IPS-20b (cell line): ENCODE results near the gene CENPT.
"Not testable (repeated sequence)": the region's sequence is repeated elsewhere in the genome, so short reads cannot be mapped to it uniquely, and the experiment has no call there.

Source experiments
- H3K27ac ChIP-seq: one replicate; pipeline ENCODE4 v1.5.1; 2013; ENCODE audit warnings: low read length
- H3K27me3 ChIP-seq: 2 replicates; pipeline ENCODE4 v1.6.1; 2013; ENCODE audit warnings: mild to moderate bottlenecking, low read length, inconsistent platforms; ENCODE audit not compliant: insufficient read depth
- H3K36me3 ChIP-seq: 2 replicates; pipeline ENCODE4 v1.6.1; 2013; ENCODE audit warnings: low read depth, mild to moderate bottlenecking, inconsistent platforms, low read length, moderate library complexity; ENCODE audit not compliant: insufficient read depth
- H3K4me1 ChIP-seq: 2 replicates; pipeline ENCODE4 v1.6.1; 2013; ENCODE audit warnings: mild to moderate bottlenecking, control low read depth, inconsistent platforms, low read length, moderate library complexity; ENCODE audit not compliant: insufficient read depth
- H3K4me3 ChIP-seq: 2 replicates; pipeline ENCODE4 v1.5.1; 2013; ENCODE audit warnings: mild to moderate bottlenecking, low read length, inconsistent platforms
- H3K9ac ChIP-seq: 2 replicates; pipeline ENCODE4 v1.6.1; 2013; ENCODE audit warnings: low read depth, mild to moderate bottlenecking, inconsistent platforms, low read length, moderate library complexity
- H3K9me3 ChIP-seq: 2 replicates; pipeline ENCODE4 v1.6.1; 2013; ENCODE audit warnings: mild to moderate bottlenecking, low read depth, low read length, inconsistent platforms; ENCODE audit not compliant: insufficient read depth

The CENPT gene

DNA sequence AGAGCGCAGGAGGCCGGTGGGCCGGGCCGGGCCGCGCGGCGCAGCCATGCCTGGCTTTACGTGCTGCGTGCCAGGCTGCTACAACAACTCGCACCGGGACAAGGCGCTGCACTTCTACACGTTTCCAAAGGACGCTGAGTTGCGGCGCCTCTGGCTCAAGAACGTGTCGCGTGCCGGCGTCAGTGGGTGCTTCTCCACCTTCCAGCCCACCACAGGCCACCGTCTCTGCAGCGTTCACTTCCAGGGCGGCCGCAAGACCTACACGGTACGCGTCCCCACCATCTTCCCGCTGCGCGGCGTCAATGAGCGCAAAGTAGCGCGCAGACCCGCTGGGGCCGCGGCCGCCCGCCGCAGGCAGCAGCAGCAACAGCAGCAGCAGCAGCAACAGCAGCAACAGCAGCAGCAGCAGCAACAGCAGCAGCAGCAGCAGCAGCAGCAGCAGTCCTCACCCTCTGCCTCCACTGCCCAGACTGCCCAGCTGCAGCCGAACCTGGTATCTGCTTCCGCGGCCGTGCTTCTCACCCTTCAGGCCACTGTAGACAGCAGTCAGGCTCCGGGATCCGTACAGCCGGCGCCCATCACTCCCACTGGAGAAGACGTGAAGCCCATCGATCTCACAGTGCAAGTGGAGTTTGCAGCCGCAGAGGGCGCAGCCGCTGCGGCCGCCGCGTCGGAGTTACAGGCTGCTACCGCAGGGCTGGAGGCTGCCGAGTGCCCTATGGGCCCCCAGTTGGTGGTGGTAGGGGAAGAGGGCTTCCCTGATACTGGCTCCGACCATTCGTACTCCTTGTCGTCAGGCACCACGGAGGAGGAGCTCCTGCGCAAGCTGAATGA lies 4.8 kb downstream of the CENPT start:
- no peaks in the 10 kb centered on the region for H3K36me3 ChIP-seq
- H3K27me3 ChIP-seq: no peaks in the 10 kb centered on the region
- peak overlapping the region; percentile 90 for H3K4me3 ChIP-seq
- H3K9ac ChIP-seq: peak overlapping the region; percentile 87; the same call in 1 of the 2 replicates
- H3K9me3 ChIP-seq: no peaks in the 10 kb centered on the region
- H3K27ac ChIP-seq: no peak overlapping the region
- peaks cover 33% of the 10 kb centered on the region for H3K4me1 ChIP-seq

DNA sequence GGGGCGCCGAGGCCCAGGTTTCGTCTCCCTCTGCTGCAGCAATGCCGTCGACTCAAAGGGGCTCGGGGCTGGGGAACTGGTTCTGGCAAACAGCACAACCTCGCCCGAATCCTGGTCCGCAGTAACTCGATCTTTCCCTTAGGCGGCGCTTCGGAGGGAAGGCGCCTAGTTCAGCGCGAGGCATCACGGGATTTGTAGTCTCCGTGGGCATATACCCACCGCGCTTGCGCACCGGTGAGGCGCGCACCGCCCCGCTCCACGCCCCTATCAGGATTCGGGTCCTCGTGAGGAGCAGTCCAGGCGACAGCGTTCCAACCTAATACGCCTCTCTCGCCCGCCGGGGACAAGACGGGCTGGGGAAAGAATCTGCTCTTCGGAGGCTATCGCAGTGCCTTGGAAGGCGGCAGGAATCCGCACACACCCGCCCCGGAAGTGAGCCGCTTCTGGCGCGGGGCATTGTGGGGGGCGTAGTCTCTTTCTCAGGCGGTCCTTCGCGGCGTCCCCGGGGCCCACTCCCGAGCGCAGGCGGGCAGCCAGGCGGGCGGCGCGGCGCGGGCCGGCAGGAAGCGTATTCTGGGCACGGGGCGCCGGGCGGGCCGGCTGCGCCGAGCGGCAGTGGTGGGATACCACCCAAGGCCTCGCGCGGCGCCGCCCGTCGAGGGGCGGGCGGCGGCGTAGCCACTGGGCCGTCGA lies 5.5 kb downstream of the CENPT start, which contains the start of gene THAP11:
TSS of gene THAP11 (plus strand) at position 505 of the 693 bp plus-strand sequence. CDS start 235 bp downstream, outside the sequence.
- H3K27me3 ChIP-seq: no peaks in the 10 kb centered on the region
- peak within 1 kb of the TSS; percentile 90 for H3K4me3 ChIP-seq

DNA sequence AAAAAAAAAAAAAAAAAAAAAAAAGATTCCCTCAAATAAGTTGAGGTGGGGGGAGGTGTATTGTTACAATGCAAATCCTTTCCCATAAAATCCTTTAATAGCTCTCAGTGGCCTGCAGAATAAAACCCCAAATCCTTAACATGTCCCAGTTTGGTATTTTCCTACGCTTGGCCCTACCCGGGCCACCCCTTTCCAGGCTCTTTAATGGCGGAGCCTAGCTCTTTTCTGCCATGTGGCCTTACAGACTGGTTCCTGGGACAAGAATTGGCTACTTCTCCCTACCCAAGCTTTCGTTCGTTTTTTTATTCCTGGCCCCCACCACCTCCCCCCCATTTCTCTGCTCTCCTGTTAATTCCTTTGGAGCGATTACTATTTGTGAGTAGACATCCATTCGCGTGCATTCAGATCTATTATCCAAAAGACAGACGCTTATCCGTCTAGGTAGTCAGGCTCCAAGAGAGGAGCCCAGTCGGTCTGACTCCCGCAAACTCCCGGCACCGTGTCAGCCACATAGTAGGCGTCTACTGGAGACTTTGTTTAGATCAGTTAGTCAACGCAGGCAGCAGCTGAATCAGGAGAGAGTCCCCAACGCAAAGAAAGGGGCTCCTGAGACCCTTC lies 6.2 kb downstream of the CENPT start:
- H3K27ac ChIP-seq: no peak overlapping the region
- no peaks in the 10 kb centered on the region for H3K9me3 ChIP-seq
- peak overlapping the region; percentile 87; the same call in 1 of the 2 replicates for H3K9ac ChIP-seq
- peak overlapping the region; percentile 90; the same call in 1 of the 2 replicates for H3K4me3 ChIP-seq
- no peaks in the 10 kb centered on the region for H3K27me3 ChIP-seq
- no peaks in the 10 kb centered on the region for H3K36me3 ChIP-seq
- peaks cover 32% of the 10 kb centered on the region for H3K4me1 ChIP-seq

More for the DNA sequence above, 5.5 kb downstream of the CENPT start, which contains the start of gene THAP11:
- Histone ChIP-seq H3K9me3 (no peaks in the 10 kb centered on the region), H3K4me1 (peaks cover 32% of the 10 kb centered on the region), H3K36me3 (no peaks in the 10 kb centered on the region), H3K27ac (peak within 1 kb of the TSS; percentile 73), H3K9ac (peak within 1 kb of the TSS; percentile 87)

DNA sequence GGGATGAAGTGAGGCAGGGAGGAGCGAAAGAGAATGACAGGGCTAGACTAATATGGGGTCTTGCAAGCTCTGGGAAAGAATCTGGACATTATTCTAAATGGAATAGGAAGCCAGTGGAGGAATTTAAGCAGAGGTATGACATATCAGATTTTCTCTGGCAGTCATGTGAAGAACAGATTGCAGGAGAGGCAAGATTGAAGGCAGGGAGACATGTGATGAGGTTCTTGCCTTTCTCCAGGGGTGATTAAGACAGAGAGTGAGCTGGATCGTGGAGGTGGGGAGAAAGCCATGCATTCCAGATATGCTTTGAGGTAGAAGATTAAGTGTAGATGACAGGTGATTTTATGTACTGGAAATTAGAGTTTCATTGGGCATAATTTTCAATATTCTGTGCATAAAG lies 9.7 kb downstream of the CENPT start:
- no peaks in the 10 kb centered on the region for H3K9me3 ChIP-seq
- H3K36me3 ChIP-seq: no peaks in the 10 kb centered on the region
- peaks cover 8% of the 10 kb centered on the region; the same call in 1 of the 2 replicates for H3K4me1 ChIP-seq
- no peak overlapping the region for H3K9ac ChIP-seq
- no peak overlapping the region for H3K4me3 ChIP-seq
- H3K27me3 ChIP-seq: no peaks in the 10 kb centered on the region
- no peak overlapping the region for H3K27ac ChIP-seq

DNA sequence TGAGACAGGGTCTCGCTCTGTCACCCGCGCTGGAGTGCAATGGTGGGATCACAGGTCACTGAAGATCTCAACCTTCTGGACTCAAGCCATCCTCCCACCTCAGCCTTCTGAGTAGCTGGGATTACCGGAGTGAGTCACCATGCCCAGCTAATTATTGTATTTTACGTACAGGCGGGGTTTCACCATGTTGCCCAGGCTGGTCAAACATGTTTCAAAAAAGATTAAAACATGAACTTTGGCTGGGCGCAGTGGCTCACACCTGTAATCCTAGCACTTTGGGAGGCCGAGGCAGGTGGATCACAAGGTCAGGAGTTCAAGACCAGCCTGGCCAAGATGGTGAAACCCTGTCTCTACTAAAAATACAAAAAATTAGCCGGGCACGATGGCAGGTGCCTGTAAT lies 10.3 kb downstream of the CENPT start:
- H3K9ac ChIP-seq, H3K4me1 ChIP-seq, H3K36me3 ChIP-seq, H3K9me3 ChIP-seq, H3K27ac ChIP-seq, H3K27me3 ChIP-seq, H3K4me3 ChIP-seq: not testable (repeated sequence)

DNA sequence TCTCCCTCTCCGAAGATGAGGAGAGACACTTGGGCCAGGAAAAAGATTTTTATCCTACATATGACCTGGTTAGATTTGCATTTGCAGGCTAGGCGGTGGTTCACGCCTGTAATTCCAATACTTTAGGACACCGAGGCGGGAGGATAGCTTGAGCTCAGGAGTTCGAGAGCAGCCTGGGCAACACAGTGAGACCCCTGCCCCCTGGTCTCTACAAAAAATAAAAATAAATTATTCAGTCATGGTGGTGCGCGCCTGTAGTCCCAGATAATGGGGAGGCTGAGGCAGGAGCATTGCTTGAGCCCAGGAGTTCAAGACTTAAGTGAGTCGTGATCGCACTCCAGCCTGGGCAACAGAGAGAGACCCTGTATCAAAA lies 13.3 kb downstream of the CENPT start:
- Histone ChIP-seq H3K4me1 (peaks cover 3% of the 10 kb centered on the region; the same call in 1 of the 2 replicates), H3K9ac (peak overlapping the region; percentile 86; the same call in 1 of the 2 replicates), H3K27me3 (no peaks in the 10 kb centered on the region), H3K36me3 (peaks cover 32% of the 10 kb centered on the region), H3K4me3 (peak overlapping the region; percentile 67), H3K27ac (no peak overlapping the region), H3K9me3 (no peaks in the 10 kb centered on the region)

DNA sequence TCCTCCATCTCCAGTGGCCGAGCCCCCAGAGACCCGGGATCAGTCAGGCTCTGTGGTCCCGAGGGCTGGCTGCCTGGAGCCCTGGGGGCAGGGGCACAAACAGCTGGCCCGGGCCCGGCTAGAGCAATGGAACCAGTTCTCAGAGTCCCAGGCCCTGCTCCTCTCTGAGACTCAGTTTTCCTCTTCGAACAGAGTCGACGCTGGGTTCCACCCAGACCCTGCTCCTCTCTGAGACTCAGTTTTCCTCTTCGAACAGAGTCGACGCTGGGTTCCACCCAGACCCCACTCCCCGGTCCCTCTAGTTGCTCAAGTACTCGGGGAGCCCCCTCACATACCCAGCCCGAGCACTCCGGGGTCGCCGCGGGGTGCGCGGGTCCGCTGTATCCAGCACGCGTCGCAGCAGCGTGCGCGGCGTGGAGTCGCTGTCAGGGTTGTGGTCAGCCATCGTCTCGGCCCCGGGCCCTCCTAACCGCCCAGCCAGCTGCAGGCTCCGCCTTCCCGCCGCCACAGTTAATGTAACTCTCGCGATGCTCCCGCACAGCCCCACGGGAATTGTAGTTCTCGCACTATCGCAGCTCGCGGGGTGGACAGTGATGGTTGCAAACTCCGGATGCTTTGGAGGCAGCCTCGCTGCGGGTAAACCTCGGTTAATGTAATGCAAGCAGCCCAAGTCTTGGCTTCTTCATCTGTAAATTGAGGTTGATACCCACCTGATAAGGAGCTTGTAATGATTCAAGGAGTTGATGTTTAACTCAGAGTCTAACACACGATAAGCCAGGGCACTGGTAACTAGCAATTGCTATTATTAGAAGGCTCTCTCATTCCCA lies 13.9 kb downstream of the CENPT start:
- Histone ChIP-seq H3K27ac (no peak overlapping the region), H3K9ac (peak overlapping the region; percentile 86), H3K4me3 (peak overlapping the region; percentile 67), H3K4me1 (peaks cover 3% of the 10 kb centered on the region; the same call in 1 of the 2 replicates), H3K9me3 (no peaks in the 10 kb centered on the region), H3K27me3 (no peaks in the 10 kb centered on the region), H3K36me3 (peaks cover 37% of the 10 kb centered on the region)

DNA sequence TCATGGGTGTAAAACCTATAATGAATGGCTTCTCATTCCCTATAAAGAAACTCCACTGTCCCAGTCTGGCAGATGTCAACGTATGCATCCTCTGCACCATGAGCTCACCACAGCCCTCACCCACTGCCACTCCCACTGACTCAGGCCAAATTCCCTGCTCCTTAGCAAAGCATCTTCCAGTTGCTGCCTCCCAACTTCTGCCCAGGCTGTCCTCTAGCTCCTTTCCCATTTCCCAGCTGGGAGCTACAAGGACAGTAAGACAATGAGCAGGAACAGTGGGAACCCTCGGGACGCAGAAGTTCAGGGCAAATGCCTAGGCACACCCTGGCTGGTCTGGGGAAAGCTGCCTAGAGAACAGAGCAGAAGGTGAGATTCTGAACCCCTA lies 14.5 kb downstream of the CENPT start:
- Histone ChIP-seq H3K4me1 (peaks cover 3% of the 10 kb centered on the region; the same call in 1 of the 2 replicates), H3K9ac (peak overlapping the region; percentile 86), H3K9me3 (no peaks in the 10 kb centered on the region), H3K4me3 (peak overlapping the region; percentile 67), H3K36me3 (peaks cover 43% of the 10 kb centered on the region), H3K27ac (no peak overlapping the region), H3K27me3 (no peaks in the 10 kb centered on the region)

DNA sequence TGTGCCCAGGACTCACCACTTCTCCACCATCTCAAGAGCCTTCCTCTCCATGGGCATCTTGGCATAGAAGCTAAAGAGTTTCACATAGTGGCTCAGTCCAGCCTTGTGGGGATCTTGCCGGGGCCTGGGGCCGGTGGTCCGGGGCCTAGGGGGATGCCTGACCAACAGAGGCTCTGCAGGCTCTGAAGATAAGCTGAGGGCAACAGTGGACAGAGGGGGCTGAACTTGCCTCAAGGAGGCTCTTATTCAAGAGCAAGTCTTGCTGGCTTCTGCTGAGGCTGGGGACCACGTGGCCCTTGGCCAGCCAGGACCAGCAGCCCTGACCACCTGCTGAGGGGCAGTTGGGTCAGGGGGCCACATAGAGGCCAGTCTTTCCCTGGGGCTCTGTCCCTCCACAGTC lies 18.8 kb downstream of the CENPT start:
- Histone ChIP-seq H3K36me3 (peaks cover 62% of the 10 kb centered on the region), H3K27ac (no peak overlapping the region), H3K9me3 (no peaks in the 10 kb centered on the region), H3K9ac (no peak overlapping the region), H3K4me1 (no peaks in the 10 kb centered on the region), H3K27me3 (no peaks in the 10 kb centered on the region), H3K4me3 (no peak overlapping the region)

DNA sequence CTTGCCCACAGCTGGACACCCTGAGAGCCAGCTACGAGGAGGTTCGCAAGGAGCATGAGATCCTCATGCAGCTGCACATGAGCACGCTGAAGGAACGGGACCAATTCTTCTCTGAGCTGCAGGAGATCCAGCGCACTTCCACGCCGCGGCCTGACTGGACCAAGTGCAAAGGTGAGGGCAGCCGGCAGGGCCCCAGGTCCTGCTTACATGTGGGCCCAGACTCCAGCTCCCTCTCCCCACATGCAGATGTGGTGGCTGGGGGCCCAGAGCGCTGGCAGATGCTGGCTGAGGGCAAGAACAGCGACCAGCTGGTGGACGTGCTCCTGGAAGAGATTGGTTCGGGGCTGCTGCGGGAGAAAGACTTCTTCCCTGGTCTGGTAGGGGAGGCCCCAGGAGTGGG lies 21.6 kb downstream of the CENPT start:
- no peaks in the 10 kb centered on the region for H3K9me3 ChIP-seq
- H3K9ac ChIP-seq: no peak overlapping the region
- H3K36me3 ChIP-seq: peaks cover 48% of the 10 kb centered on the region
- no peak overlapping the region for H3K4me3 ChIP-seq
- H3K4me1 ChIP-seq: no peaks in the 10 kb centered on the region
- H3K27ac ChIP-seq: no peak overlapping the region
- H3K27me3 ChIP-seq: no peaks in the 10 kb centered on the region

DNA sequence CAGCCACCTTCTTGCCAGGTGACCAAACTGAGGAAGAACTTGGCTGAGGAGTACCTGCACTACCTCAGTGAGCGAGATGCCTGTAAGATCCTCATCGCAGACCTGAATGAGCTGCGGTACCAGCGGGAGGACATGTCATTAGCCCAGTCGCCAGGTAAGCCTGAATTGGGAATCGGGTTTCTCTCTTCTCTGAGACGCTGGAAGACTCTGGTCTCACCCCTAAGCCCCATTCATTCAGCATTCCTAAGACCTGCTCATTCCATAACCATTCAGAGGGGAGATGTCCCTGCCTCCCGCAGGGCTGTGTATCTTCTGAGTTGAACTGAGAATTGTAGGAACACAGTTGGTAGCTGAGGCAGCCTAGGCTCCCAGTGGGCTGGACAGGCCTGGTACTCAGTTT lies 22.4 kb downstream of the CENPT start:
- no peak overlapping the region for H3K4me3 ChIP-seq
- H3K4me1 ChIP-seq: no peaks in the 10 kb centered on the region
- H3K9me3 ChIP-seq: no peaks in the 10 kb centered on the region
- no peak overlapping the region for H3K9ac ChIP-seq
- no peaks in the 10 kb centered on the region for H3K27me3 ChIP-seq
- H3K36me3 ChIP-seq: peaks cover 40% of the 10 kb centered on the region
- no peak overlapping the region for H3K27ac ChIP-seq
